Fibroblast of upper back skin (primary cell): ENCODE results near the gene BRAT1.

ENCODE experiments used
- DNase-seq: peaks from one replicate; pipeline ENCODE4 v3.0.0-alpha.2; 2013

The BRAT1 gene

GRCh38 chr7:2522780-2523433, 32.4 kb downstream of the BRAT1 start:
- DNase-seq: peak; percentile 60

DNA sequence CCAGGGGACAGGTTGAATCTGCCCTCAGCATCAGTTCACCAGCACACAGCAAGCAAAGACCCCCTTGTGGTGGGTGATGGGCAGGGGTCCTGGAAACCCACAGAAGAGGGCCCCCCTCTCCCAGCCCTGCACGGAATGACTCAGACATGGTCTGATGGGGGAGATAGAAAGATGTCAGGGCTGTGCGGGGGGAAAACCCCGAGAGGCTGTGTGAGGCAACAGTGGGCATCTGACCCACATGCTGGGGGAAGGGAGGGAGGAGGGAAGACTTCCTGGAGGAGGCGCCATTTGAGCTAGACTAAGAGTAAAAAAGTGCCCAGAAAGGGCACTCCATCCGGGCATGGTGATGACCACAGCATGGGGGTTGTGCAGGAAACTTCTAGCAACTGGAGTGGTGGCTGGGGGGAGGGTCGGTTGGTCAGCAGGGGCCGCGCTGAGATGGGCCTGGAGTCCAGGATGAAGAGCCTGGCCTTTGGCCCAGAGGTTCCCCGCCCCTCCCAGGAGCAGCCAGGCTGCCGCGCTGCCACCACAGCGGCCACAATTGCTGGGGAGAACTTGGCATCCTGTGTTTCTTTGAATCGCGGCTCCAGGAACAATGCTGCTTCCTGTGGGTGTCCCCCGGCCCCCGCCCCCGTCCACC, 33.3 kb downstream of the BRAT1 start:
- DNase-seq: peak; percentile 50

- DNase-seq: no peak
Observed at GRCh38 chr7:2521341-2521745, 34.0 kb downstream of the BRAT1 start.

GRCh38 chr7:2520761-2521290, 34.5 kb downstream of the BRAT1 start:
- DNase-seq: no peak

GRCh38 chr7:2520131-2520760, 35.1 kb downstream of the BRAT1 start:
- no peak for DNase-seq

DNA sequence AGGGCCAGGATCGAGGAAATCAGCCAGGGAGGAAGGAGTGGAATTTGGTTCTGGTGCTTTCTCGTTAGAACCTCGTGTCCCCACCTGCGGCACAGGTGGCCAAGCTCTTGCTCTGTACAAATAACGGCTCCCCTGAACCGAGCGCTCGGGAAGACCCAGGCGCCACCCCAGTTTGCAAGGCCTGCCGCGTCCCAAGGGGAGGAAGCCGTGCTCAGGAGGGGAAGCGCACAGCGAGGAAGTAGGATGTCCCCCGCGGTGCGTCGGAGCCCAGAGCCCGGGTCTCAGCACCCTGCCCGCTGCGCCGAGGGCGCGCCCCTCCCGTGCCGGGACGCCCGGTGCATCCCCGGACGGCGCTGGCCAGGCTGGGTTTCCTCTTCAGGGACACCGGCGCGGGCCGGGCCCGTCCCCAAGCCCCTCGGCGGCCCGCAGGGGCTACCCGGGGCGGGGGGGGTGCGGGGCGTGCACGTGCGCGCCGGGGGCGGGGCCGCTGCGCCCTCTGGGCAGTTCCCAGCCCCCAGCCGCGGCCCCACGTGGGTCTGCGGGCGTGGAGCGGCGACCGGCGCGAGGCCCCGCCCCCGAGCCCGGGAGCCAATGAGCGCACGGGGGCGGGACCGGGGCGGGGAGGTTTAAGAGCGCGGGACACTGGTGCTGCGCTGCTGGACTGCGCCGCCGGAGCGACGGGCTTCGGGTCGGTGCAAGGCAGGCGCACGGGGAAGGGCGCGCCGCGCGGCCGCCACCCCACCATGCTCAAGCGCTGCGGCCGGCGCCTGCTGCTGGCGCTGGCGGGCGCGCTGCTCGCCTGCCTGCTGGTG, 36.0 kb downstream of the BRAT1 start, which contains the start of gene LFNG:
Gene LFNG, plus strand, starts transcription at position 656 of the 812 bp plus-strand sequence. Its CDS starts 88 bp downstream, at position 744.
- DNase-seq: peak; percentile 91

DNA sequence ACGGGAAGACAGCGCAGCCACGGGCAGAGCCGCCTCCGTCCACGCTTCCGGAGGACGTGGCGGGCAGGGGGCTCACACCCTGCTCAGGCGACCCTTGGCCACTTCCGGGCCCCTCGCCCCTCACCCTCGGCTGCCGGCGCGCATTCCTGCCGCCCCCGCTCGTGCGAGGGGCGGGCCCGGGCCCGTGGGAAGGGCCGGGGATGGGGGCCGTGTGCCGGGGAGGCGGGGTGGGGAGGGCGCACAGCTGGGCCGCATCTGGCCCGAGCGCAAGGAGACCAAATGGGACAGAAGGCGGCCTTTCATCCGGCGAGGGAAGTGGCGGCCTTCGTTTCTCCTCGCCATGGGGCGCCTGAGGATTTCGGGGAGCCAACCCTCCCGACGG, 36.6 kb downstream of the BRAT1 start:
- no peak for DNase-seq

GRCh38 chr7:2517678-2518507, 37.4 kb downstream of the BRAT1 start:
- peak; percentile 74 for DNase-seq

DNA sequence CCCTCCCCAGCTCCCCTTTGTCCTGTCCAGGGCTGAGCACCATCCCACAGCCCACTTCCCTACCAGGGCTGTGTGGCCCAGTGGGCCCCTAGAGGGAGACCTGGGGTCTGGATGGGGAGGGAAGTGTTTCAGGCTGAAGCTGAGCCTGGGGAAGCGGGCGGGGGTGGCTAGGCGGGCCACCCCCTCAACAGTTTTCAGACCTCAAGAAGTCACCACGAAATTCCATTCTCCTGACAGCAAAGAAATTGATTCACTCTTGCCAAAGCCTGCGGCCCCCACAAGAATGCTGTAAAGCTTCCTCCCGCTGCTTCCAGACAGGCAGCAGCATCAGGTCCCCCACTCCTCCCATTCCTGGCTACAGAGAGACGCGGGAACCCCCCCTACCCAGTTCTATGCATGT, 38.3 kb downstream of the BRAT1 start:
- peak; percentile 99 for DNase-seq

DNA sequence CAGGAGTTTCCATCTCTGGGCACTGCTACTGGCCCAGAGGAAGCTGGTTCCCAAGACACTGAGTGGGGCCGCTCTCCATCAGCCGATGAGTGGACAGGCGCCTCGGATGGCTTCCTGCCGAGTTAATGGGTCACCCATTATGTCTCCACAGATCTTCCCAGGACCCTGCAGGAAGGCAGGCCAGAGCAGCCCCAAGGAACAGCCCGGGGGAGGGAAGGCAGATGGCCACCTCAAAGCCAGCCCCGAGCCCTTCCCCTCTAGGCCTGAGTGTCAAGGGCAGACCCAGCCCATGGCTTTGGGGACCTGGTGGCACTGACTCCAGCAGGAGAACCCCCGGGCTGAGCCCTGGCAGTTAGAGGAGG, 39.1 kb downstream of the BRAT1 start:
- no peak for DNase-seq

DNA sequence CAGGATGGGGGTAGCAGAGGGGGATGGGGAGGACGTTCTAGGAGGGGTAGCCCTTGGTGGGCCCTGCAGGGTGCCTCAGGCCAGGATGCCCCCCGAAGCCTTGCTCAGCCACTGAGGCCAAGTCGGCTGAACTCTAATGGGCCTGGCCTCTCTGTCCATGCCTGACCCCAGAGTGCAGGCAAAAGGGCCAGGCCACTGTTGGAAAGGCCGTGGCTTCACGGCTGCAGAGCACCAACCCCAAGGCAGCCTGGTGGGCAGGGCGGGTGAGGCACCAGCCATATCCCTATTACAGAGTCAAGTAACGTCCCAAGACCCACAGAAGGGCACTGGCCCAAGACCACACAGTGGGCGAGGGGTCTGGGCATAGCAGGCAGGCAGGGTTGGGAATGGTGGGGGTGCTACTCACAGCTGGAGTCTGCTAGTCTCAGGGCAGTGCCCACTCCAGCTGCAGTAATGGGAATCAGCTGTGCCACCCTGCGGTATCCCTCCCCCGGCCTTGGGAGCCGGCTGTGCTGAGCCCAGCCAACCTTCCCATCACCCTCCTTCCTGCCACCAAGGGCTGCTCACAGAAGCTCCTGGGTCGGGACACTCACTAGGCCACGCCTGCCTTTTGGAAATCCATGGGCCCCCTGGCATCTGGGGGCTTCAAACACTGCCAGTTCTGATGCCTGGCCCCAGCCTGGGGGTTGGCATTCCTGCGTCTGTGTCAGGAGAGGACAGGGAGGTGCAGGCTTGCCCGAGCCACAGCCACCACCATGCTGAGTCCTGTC, 39.7 kb downstream of the BRAT1 start:
- no peak for DNase-seq

DNA sequence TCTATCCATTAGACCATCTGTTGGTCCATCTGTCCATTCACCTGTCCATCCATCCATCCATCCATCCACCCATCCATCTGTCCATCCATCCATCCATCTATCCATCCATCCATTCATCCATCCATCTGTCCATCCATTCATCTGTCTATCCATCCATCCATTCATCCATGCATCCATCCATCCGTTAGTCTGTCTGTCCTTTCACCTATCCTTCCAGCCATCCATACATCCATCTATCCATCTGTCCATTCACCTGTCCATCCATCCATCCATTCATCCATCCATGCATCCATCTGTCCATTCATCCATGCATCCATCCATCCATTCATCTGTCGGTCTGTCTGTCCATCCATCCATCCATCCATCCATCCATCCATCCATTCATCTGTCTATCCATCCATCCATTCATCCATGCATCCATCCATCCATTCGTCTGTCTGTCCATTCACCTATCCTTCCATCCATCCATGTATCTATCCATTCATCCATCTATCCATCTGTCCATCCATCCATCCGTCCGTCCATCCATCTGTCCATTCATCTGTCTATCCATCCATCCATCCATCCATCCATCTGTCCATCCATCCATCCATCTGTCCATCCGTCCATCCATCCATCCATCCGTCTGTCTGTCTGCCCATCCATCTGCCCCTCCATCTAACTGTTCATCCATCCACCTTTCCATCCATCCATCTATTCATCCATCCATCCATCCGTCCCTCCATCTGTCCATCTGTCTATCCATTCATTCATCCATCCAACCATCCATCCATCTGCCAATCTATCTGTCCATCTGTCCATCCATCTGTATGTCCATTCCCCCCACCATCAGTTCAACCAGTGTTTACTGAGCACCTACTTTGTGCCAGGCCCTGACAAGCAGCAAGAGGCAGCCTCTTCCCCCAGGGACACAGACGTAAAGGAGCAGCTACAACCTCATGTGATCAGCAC, 40.6 kb downstream of the BRAT1 start:
- DNase-seq: no peak

DNA sequence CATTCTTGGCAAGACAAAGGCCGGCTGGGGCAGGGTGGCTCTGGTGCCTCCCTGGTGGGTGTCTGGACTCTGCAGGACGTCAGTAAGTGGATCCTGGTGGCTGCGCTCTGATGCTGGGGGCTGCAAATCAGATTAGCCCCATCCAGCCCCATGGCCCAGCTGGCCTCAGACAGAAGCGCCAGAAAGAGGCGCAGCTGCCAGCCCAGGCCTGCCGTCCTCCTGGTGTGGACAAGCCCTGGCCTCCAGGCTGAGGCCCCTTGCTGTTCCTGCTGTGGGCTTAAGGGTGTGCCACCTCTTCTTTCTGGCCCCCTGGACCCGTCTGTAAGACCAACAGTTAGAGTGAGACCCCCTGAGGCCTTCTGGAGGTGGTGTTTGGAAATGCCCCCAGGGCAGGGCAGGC, 41.6 kb downstream of the BRAT1 start:
- DNase-seq: no peak

- DNase-seq: no peak
Observed at GRCh38 chr7:2512713-2513112, 42.6 kb downstream of the BRAT1 start.

DNA sequence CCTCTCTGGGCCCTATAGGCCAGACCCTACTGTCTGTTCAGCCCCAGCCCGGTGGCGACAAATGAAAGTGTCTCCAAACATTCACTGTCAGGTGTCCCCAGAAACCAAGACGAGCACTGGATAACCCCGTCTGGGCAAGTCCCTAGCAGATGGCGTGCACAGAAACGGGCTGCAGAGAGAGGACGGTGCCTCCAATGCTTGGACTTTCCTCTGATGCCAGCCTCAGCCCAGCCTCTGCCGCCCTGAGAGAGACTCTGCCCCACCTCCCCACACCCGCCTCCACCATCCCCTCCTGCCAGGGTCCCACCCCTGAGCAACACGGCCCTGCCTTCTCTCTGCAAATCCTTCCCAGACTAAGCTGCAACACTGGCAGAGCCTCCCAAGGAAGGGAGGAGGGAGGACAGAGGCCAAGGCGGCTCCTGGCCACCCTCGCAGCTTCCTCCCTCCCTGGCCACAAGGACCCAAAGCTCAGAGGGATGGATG, 43.1 kb downstream of the BRAT1 start:
- DNase-seq: no peak

DNA sequence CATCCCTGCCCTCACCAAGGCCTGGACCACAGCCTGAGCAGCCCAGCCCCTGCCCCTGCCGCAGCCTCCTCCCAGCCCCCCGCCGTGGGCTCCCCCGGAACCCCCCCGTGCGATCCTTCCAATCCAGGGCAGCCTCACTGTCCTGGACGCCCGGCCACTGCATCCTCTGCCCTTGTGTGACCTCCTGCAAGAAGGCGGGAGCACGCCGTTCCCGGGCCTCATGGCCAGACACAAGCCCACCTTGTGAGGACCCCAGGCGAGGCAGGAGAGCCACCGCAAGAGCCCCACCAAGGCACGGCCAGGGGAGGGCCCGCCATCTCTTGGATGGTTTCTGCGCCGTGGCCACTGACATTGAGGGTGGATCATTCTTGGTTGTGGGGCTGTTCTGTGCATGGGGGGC, 43.6 kb downstream of the BRAT1 start:
- DNase-seq: no peak

DNA sequence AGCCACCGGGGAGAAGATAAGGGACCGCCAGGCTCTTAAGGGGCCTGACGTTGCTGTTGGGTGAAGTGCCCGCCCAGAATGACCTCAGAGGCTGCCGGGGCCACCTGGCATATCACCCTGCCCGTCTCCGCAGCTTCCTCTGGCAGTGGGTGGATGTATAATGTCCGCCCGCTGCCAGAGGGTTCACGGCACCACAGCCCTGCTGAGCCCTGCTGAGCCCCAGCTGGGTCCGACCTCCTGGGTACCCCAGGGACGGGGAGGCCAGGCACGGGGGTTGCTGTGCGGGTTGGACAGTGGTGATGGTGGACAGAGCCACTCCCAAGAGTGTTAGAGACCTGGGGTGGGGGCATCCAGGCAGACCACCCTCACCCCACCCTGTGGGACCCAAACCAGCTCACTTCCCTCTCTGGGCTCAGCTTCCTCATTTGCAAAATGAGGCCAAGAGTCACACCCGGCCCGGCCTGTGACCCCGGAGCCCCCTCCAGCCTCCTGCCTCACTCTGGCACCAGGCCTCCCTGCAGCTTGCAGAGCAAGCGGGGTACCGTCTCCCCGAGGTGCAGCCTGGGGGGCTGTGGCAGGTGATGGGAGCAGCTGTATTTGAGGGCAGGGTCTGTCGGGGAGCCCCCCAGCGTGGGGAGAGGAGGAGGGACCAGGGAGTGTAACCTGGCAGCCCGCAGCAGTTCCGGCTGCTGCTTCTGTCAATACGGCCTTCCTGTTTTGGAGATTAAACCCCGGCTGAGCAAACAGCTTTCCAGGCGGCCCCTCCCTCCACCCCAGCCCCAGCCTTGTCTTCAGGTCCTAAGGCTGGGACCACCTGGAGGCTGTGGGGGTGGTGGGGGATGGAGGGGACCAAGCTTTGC, 44.2 kb downstream of the BRAT1 start:
- no peak for DNase-seq

DNA sequence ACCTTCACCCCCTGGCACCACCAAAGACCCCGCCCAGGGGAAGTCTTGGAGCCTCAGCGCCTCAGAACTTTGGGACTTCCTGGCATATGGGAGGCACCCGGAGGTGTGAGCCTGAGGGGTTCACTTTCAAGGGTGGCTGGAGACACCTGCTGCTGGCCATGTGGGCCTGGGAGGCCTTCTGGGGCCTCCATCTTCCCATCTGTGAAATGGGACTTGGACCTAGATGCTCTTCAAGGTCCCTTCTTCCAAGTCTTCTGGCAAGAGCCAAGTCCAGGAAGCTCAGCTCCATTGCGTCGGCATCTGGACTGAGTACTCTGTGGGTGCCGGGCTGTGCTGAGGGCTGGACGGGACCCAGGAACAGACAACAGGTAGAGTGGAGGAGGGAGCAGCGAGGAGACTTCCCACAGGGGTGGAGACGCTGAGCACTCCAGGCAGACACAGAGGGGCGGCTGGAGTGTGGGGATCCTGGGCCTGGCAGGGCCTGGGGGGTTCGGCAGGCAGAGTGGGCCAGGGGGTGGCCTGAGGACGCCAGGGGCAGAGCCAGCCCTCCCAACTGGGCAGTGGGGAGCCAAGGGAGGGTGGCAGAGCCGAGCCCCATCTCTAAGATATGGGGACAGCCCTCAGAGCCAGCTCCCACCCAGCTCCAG, 45.1 kb downstream of the BRAT1 start:
- DNase-seq: no peak
